Pons (tissue), 1 donor: ENCODE results near the gene GAPVD1.
"Not testable (repeated sequence)": the region's sequence is repeated elsewhere in the genome, so short reads cannot be mapped to it uniquely, and the experiment has no call there.

ENCODE experiments used
- DNase-seq: peaks from one replicate; pipeline ENCODE4 v3.0.0-alpha.2; 2016; ENCODE audit warnings: low spot score

Gene GAPVD1

GRCh38 chr9:125304273-125304672 is 42.6 kb downstream of the GAPVD1 start:
- no peak for DNase-seq

GRCh38 chr9:125312411-125312810 is 50.8 kb downstream of the GAPVD1 start:
- DNase-seq = no peak

- not testable (repeated sequence) for DNase-seq
Observed at GRCh38 chr9:125316359-125316758, 54.7 kb downstream of the GAPVD1 start.

GRCh38 chr9:125317704-125318103 is 56.1 kb downstream of the GAPVD1 start:
- DNase-seq = no peak

GRCh38 chr9:125321496-125321895 is 59.9 kb downstream of the GAPVD1 start:
- no peak for DNase-seq

GRCh38 chr9:125323615-125324014 is 62.0 kb downstream of the GAPVD1 start:
- no peak for DNase-seq

- no peak for DNase-seq
Observed at GRCh38 chr9:125325826-125326225, 64.2 kb downstream of the GAPVD1 start.

GRCh38 chr9:125329978-125330377 is 68.4 kb downstream of the GAPVD1 start:
- DNase-seq = no peak

GRCh38 chr9:125330587-125330986 is 69.0 kb downstream of the GAPVD1 start:
- DNase-seq = no peak

- DNase-seq = no peak
Observed at GRCh38 chr9:125332527-125332926, 70.9 kb downstream of the GAPVD1 start.

- DNase-seq = no peak
Observed at GRCh38 chr9:125337236-125337635, 75.6 kb downstream of the GAPVD1 start.

GRCh38 chr9:125338929-125339328 is 77.3 kb downstream of the GAPVD1 start:
- no peak for DNase-seq

GRCh38 chr9:125341566-125341965 is 79.9 kb downstream of the GAPVD1 start:
- DNase-seq = no peak

- no peak for DNase-seq
Observed at GRCh38 chr9:125343518-125344275, 82.1 kb downstream of the GAPVD1 start.

GRCh38 chr9:125346080-125346732 is 84.6 kb downstream of the GAPVD1 start:
- no peak for DNase-seq

- DNase-seq = no peak
Observed at GRCh38 chr9:125355601-125356000, 94.0 kb downstream of the GAPVD1 start.

GRCh38 chr9:125356032-125356431 is 94.4 kb downstream of the GAPVD1 start:
- no peak for DNase-seq

- DNase-seq = no peak
Observed at GRCh38 chr9:125359011-125359410, 97.4 kb downstream of the GAPVD1 start.

- DNase-seq = no peak
Observed at GRCh38 chr9:125360601-125361000, 99.0 kb downstream of the GAPVD1 start.

- DNase-seq = no peak
Observed at GRCh38 chr9:125361837-125362531, 100.4 kb downstream of the GAPVD1 start.

GRCh38 chr9:125366676-125367075 is 105.0 kb downstream of the GAPVD1 start:
- no peak for DNase-seq

GRCh38 chr9:125370786-125371185 is 109.2 kb downstream of the GAPVD1 start:
- no peak for DNase-seq
